ENCODE results near the gene ACTR3. TPM values are rescaled to one million over a fixed set of nuclear protein-coding genes. Genes with fewer than 3 reads are reported as not detected.
"Not testable (repeated sequence)": the region's sequence is repeated elsewhere in the genome, so short reads cannot be mapped to it uniquely, and the experiment has no call there.

Gene ACTR3
- total RNA-seq = 391 TPM
- polyA plus RNA-seq = 119 TPM
- long read RNA-seq, donor 1, full-length matches to known transcripts = 15 of 15 reads
- long read RNA-seq, donor 1, partial matches to known transcripts = 0 of 15 reads
- long read RNA-seq, donor 1, other reads (novel, unspliced or antisense) = 0 of 15 reads
- long read RNA-seq, donor 2, full-length matches to known transcripts = 193 of 325 reads
- long read RNA-seq, donor 2, partial matches to known transcripts = 124 of 325 reads
- long read RNA-seq, donor 2, other reads (novel, unspliced or antisense) = 8 of 325 reads
- long read RNA-seq, donor 3, full-length matches to known transcripts = 118 of 326 reads
- long read RNA-seq, donor 3, partial matches to known transcripts = 208 of 326 reads
- long read RNA-seq, donor 3, other reads (novel, unspliced or antisense) = 0 of 326 reads
- long read RNA-seq, donor 4, full-length matches to known transcripts = 58 of 119 reads
- long read RNA-seq, donor 4, partial matches to known transcripts = 61 of 119 reads
- long read RNA-seq, donor 4, other reads (novel, unspliced or antisense) = 0 of 119 reads
- long read RNA-seq, donor 5, full-length matches to known transcripts = 131 of 373 reads
- long read RNA-seq, donor 5, partial matches to known transcripts = 237 of 373 reads
- long read RNA-seq, donor 5, other reads (novel, unspliced or antisense) = 5 of 373 reads
- long read RNA-seq, donor 6, full-length matches to known transcripts = 104 of 130 reads
- long read RNA-seq, donor 6, partial matches to known transcripts = 26 of 130 reads
- long read RNA-seq, donor 6, other reads (novel, unspliced or antisense) = 0 of 130 reads
- long read RNA-seq, donor 7, full-length matches to known transcripts = 111 of 232 reads
- long read RNA-seq, donor 7, partial matches to known transcripts = 121 of 232 reads
- long read RNA-seq, donor 7, other reads (novel, unspliced or antisense) = 0 of 232 reads
- long read RNA-seq, donor 8, full-length matches to known transcripts = 66 of 96 reads
- long read RNA-seq, donor 8, partial matches to known transcripts = 30 of 96 reads
- long read RNA-seq, donor 8, other reads (novel, unspliced or antisense) = 0 of 96 reads
- long read RNA-seq, donor 9, full-length matches to known transcripts = 67 of 113 reads
- long read RNA-seq, donor 9, partial matches to known transcripts = 46 of 113 reads
- long read RNA-seq, donor 9, other reads (novel, unspliced or antisense) = 0 of 113 reads
- long read RNA-seq, donor 10, full-length matches to known transcripts = 92 of 203 reads
- long read RNA-seq, donor 10, partial matches to known transcripts = 111 of 203 reads
- long read RNA-seq, donor 10, other reads (novel, unspliced or antisense) = 0 of 203 reads

DNA sequence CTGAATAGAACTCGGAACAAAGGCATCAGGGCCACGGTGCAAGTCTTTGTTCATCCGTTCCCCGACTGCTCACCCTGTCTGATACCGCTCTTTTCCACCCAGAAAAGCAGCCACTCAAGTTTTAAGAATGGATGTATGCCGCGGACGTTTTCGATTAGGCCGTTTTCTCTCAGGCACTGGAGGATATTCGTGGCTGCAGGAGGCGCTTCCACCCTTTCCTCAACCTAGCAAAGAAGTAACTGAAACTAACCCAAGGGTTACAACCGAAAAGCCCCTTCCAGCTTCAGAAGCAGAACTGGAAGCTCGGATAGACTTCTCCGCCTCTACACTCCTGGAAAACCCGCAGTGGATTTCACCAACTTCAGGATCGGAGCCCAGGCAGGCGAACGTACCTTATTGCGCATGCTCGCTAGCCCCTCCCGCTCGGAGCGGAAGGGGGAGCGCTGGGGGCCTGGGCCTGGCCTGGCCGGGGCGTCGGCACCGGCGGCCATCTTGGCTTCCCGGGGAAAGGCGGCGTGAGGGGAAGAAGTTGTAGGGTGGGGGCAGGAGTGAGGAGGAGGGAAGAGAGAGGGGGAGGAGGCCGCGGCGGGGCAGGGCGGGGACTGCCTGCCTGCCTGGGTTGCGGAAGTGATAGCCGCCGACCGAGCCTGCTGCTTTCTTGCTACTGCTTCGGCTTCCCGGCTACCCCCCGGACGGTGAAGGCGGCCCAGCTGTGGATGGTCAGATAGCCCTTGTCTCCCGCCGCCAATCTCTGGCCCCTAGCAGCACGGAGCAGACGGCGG is at the start of gene ACTR3:
Gene ACTR3, plus strand, starts transcription at position 619 of the 782 bp plus-strand sequence. CDS start 191 bp downstream, outside the sequence.
- Histone ChIP-seq H3K27me3 (ENCODE audit: control insufficient read depth in 2 of 2, insufficient read depth in 1 of 2, low read length in 1 of 2) (no peaks in the 10 kb centered on the region), H3K9me3 (ENCODE audit: control insufficient read depth in 2 of 2, insufficient read depth in 1 of 2, low read length in 1 of 2) (no peaks in the 10 kb centered on the region), H3K27ac (ENCODE audit: low read depth in 1 of 2, low read length in 1 of 2) (peak within 1 kb of the TSS; percentile 99), H3K36me3 (ENCODE audit: control insufficient read depth in 2 of 2, insufficient read depth in 2 of 2, low read length in 1 of 2) (peaks cover 0 to 6% of the 10 kb centered on the region in 2 donors), H3K4me1 (ENCODE audit: control insufficient read depth in 2 of 2, insufficient read depth in 2 of 2, low read length in 2 of 2) (peaks cover 32% of the 10 kb centered on the region in 2 donors), H3K4me3 (ENCODE audit: low read length in 2 of 2) (peak within 1 kb of the TSS; percentile 95 to 100)
- WGBS = under 1% methylated on average over 51 of the region's 51 CpGs
- DNase-seq (ENCODE audit: low read depth in 6 of 9, low spot score in 9 of 9) = peak; percentile 99 to 100 (median 99)

DNA sequence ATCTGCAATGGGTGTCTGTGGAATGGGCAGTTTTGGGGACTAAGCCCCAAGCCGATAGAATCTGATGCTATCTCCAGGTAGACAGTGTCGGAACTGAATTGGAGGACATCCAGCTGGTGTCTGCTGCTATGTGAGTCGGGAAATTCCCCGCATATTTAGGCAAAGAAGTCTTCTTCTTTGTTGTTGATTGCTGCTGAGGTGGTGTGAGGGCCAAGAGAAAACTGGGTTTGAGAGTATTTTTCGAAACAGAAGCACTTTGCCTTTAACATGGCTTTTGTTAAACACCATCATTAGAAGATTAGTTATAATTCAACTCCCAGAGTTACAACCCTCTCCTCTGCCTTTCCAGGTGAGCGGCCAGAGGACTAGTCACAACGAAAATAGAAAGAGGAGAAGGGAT is 49.4 kb upstream of the ACTR3 start:
- WGBS = 93% methylated on average over 7 of the region's 7 CpGs
- Histone ChIP-seq H3K27ac (ENCODE audit: low read depth in 1 of 2, low read length in 1 of 2) (peak overlapping the region; percentile 24 to 31), H3K4me1 (ENCODE audit: control insufficient read depth in 2 of 2, insufficient read depth in 2 of 2, low read length in 2 of 2) (no peaks in the 10 kb centered on the region), H3K4me3 (ENCODE audit: low read length in 2 of 2) (no peak overlapping the region), H3K9me3 (ENCODE audit: control insufficient read depth in 2 of 2, insufficient read depth in 1 of 2, low read length in 1 of 2) (no peaks in the 10 kb centered on the region), H3K27me3 (ENCODE audit: control insufficient read depth in 2 of 2, insufficient read depth in 1 of 2, low read length in 1 of 2) (no peaks in the 10 kb centered on the region), H3K36me3 (ENCODE audit: control insufficient read depth in 2 of 2, insufficient read depth in 2 of 2, low read length in 1 of 2) (no peaks in the 10 kb centered on the region)
- DNase-seq (ENCODE audit: low read depth in 6 of 9, low spot score in 9 of 9) = no peak

DNA sequence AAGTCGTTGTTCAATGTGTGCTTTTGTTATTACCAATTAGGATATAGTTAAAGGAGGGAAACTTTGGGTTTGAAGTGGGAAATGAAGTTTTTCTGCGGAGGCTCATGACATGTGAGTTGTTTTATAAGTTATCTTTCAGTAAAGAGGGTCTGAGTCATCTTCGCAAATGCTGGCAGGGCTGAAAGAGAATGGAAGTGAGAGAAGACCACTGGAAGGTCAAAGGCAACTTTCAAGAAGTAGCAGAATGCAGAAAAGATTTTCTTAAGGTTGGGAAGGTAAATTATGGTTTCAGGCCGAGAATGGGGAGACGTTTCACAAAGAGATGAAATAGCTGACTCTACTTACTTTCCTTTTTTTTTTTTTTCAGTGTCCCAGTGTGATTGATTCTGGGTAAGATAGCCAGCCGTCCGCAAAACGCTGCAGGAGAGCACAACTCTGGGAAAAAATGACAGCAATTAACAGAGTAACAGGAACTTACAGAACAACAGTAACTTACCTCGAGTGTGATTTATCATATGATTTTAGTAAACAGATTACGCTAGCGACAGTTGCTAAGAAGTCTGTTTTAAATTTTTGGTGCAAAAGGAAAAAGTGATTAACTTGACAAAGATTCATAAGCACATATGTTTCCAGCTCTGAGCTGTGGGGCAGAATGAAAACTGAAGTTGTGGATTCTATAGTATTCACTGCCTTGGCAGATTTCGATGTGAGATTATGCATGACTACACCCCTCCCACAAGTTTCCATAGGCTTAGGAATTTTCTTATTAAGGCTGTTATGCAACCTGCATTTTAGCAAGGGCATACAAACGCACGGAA is 46.8 kb upstream of the ACTR3 start:
- Histone ChIP-seq H3K9me3 (ENCODE audit: control insufficient read depth in 2 of 2, insufficient read depth in 1 of 2, low read length in 1 of 2) (no peaks in the 10 kb centered on the region), H3K4me3 (ENCODE audit: low read length in 2 of 2) (no peak overlapping the region), H3K27ac (ENCODE audit: low read depth in 1 of 2, low read length in 1 of 2) (no peak overlapping the region), H3K4me1 (ENCODE audit: control insufficient read depth in 2 of 2, insufficient read depth in 2 of 2, low read length in 2 of 2) (no peaks in the 10 kb centered on the region), H3K27me3 (ENCODE audit: control insufficient read depth in 2 of 2, insufficient read depth in 1 of 2, low read length in 1 of 2) (no peaks in the 10 kb centered on the region), H3K36me3 (ENCODE audit: control insufficient read depth in 2 of 2, insufficient read depth in 2 of 2, low read length in 1 of 2) (no peaks in the 10 kb centered on the region)
- no peak for DNase-seq (ENCODE audit: low read depth in 6 of 9, low spot score in 9 of 9)
- 95% methylated on average over 14 of the region's 14 CpGs for WGBS

DNA sequence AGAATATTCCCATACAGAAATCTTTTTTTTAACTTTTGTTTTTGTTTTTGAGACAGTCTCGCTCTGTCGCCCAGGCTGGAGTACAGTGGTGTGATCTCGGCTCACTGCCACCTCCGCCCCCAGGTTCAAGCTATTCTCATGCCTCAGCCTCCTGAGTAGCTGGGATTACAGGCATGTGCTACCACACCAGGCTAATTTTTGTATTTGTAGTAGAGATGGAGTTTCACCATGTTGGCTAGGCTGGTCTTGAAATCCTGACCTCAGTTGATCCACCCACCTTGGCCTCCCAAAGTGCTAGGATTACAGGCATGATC is 46.2 kb upstream of the ACTR3 start:
- H3K27me3 ChIP-seq (ENCODE audit: control insufficient read depth in 2 of 2, insufficient read depth in 1 of 2, low read length in 1 of 2); H3K27ac ChIP-seq (ENCODE audit: low read depth in 1 of 2, low read length in 1 of 2); H3K4me1 ChIP-seq (ENCODE audit: control insufficient read depth in 2 of 2, insufficient read depth in 2 of 2, low read length in 2 of 2); DNase-seq (ENCODE audit: low read depth in 6 of 9, low spot score in 9 of 9); H3K36me3 ChIP-seq (ENCODE audit: control insufficient read depth in 2 of 2, insufficient read depth in 2 of 2, low read length in 1 of 2); H3K9me3 ChIP-seq (ENCODE audit: control insufficient read depth in 2 of 2, insufficient read depth in 1 of 2, low read length in 1 of 2); H3K4me3 ChIP-seq (ENCODE audit: low read length in 2 of 2): not testable (repeated sequence)
- 96% methylated on average over 4 of the region's 4 CpGs for WGBS

DNA sequence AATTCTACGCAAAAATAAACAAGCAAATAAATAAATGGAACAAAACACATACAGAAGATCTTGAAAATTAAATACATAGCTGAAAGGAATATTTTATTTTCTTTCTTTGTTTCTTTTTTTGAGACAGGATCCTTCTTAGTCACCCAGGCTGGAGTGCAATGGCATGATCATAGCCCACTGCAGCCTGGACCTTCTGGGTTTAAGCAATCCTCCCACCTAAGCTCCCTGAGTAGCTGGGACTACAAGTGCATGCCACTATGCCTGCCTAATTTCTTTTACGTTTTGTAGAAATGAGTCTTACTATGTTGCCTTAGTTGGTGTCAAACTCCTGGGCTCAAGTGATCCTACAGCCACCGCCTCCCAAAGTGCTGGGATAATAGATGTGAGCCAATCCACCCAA is 44.6 kb upstream of the ACTR3 start:
- no peaks in the 10 kb centered on the region for H3K9me3 ChIP-seq (ENCODE audit: control insufficient read depth in 2 of 2, insufficient read depth in 1 of 2, low read length in 1 of 2)
- no peak for DNase-seq (ENCODE audit: low read depth in 6 of 9, low spot score in 9 of 9)
- H3K4me3 ChIP-seq (ENCODE audit: low read length in 2 of 2) = no peak overlapping the region
- no peaks in the 10 kb centered on the region for H3K27me3 ChIP-seq (ENCODE audit: control insufficient read depth in 2 of 2, insufficient read depth in 1 of 2, low read length in 1 of 2)
- H3K27ac ChIP-seq (ENCODE audit: low read depth in 1 of 2, low read length in 1 of 2) = no peak overlapping the region
- no peaks in the 10 kb centered on the region for H3K4me1 ChIP-seq (ENCODE audit: control insufficient read depth in 2 of 2, insufficient read depth in 2 of 2, low read length in 2 of 2)
- WGBS = 83% methylated on average over 3 of the region's 3 CpGs
- H3K36me3 ChIP-seq (ENCODE audit: control insufficient read depth in 2 of 2, insufficient read depth in 2 of 2, low read length in 1 of 2) = no peaks in the 10 kb centered on the region

DNA sequence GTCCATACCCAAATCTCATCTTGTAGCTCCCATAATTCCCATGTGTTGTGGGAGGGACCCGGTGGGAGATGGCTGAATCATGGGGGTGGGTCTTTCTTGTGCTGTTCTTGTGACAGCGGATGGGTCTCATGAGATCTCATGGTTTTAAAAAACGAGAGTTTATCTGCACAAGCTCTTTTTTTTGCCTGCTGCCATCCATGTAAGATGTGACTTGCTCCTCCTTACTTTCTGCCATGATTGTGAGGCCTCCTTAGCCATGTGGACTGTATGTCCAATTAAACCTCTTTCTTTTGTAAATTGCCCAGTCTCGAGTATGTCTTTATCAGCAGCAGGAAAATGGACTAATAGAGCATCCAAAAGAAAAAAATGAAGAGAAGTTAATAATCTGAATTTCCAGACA is 44.1 kb upstream of the ACTR3 start:
- not testable (repeated sequence) for DNase-seq (ENCODE audit: low read depth in 6 of 9, low spot score in 9 of 9); H3K4me3 ChIP-seq (ENCODE audit: low read length in 2 of 2); H3K36me3 ChIP-seq (ENCODE audit: control insufficient read depth in 2 of 2, insufficient read depth in 2 of 2, low read length in 1 of 2); H3K4me1 ChIP-seq (ENCODE audit: control insufficient read depth in 2 of 2, insufficient read depth in 2 of 2, low read length in 2 of 2); H3K27ac ChIP-seq (ENCODE audit: low read depth in 1 of 2, low read length in 1 of 2); H3K27me3 ChIP-seq (ENCODE audit: control insufficient read depth in 2 of 2, insufficient read depth in 1 of 2, low read length in 1 of 2); H3K9me3 ChIP-seq (ENCODE audit: control insufficient read depth in 2 of 2, insufficient read depth in 1 of 2, low read length in 1 of 2)
- WGBS = 92% methylated on average over 4 of the region's 4 CpGs

DNA sequence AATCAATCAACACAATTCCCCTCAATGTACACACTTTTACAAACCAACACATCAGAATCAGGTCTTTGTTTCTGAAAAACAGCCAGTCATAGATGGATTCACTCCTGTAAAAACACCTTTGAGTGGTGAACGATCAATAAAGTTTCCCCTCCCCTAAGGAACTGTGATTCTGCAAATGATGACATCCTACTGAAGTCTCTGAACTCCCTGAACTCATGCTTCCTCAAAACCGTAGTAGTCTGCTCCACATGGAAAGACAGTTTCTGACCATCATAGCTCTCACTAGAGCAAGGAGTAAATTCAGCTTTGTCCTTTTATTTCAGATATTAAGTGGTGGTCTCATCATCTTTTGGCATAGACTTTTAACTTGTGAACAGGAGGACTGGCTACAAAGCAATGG is 43.5 kb upstream of the ACTR3 start:
- WGBS = 89% methylated on average over 2 of the region's 2 CpGs

DNA sequence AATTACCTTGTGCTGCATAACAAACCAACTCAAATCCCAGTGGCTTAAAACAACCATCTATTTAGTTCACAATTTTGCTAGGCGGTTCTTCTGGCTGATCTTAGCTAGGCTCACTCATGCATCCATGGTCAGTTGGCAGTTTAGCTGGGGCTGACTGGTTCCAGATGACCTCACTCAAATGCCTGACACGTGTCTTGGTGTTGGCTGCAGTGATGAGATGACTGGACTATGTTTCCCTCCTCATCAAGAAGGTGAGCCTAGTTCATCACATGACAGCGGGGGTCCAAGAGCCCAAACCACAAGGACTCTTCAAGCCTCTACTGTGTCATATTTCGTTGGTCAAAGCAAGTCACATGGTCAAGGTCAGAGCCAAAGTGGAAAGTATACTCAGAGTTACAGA is 42.7 kb upstream of the ACTR3 start:
- DNase-seq (ENCODE audit: low read depth in 6 of 9, low spot score in 9 of 9) = no peak
- H3K4me3 ChIP-seq (ENCODE audit: low read length in 2 of 2) = no peak overlapping the region
- H3K27ac ChIP-seq (ENCODE audit: low read depth in 1 of 2, low read length in 1 of 2) = no peak overlapping the region
- H3K4me1 ChIP-seq (ENCODE audit: control insufficient read depth in 2 of 2, insufficient read depth in 2 of 2, low read length in 2 of 2) = no peaks in the 10 kb centered on the region
- no peaks in the 10 kb centered on the region for H3K27me3 ChIP-seq (ENCODE audit: control insufficient read depth in 2 of 2, insufficient read depth in 1 of 2, low read length in 1 of 2)
- no peaks in the 10 kb centered on the region for H3K36me3 ChIP-seq (ENCODE audit: control insufficient read depth in 2 of 2, insufficient read depth in 2 of 2, low read length in 1 of 2)
- 93% methylated on average over 4 of the region's 4 CpGs for WGBS
- no peaks in the 10 kb centered on the region for H3K9me3 ChIP-seq (ENCODE audit: control insufficient read depth in 2 of 2, insufficient read depth in 1 of 2, low read length in 1 of 2)

More for the DNA sequence above, 43.5 kb upstream of the ACTR3 start:
- H3K27me3 ChIP-seq (ENCODE audit: control insufficient read depth in 2 of 2, insufficient read depth in 1 of 2, low read length in 1 of 2) = no peaks in the 10 kb centered on the region
- H3K36me3 ChIP-seq (ENCODE audit: control insufficient read depth in 2 of 2, insufficient read depth in 2 of 2, low read length in 1 of 2) = no peaks in the 10 kb centered on the region
- H3K4me1 ChIP-seq (ENCODE audit: control insufficient read depth in 2 of 2, insufficient read depth in 2 of 2, low read length in 2 of 2) = no peaks in the 10 kb centered on the region
- DNase-seq (ENCODE audit: low read depth in 6 of 9, low spot score in 9 of 9) = no peak
- H3K9me3 ChIP-seq (ENCODE audit: control insufficient read depth in 2 of 2, insufficient read depth in 1 of 2, low read length in 1 of 2) = no peaks in the 10 kb centered on the region
- no peak overlapping the region for H3K4me3 ChIP-seq (ENCODE audit: low read length in 2 of 2)
- H3K27ac ChIP-seq (ENCODE audit: low read depth in 1 of 2, low read length in 1 of 2) = no peak overlapping the region
